ENCODE measurements around the gene NEFH. TPM values are rescaled to one million over a fixed set of nuclear protein-coding genes. Genes with fewer than 3 reads are reported as not detected.

Gene NEFH
- total RNA-seq, 1 experiment from 2014 or later = 22.0 TPM

DNA sequence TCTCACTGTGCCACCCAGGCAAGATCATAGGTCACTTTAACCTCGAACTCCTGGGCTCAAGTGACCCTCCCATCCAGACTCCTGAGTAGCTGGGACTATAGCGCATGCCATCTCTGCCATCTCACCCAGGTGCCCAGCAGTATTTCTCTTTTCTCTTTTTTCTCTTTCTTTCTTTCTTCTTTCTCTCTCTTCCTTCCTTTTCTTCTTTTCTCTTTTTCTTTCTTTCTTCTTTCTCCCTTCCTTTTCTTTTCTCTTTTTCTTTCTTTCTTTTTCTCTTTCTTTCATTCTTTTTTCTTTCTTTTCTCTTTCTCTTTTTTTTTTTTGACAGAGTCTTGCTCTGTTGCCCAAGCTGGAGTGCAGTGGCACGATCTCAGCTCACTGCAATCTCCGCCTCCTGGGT lies 28.2 kb upstream of the NEFH start:
- CTCF ChIA-PET = no interaction called here
- POLR2A ChIA-PET (ENCODE audit: low non-redundant PET) = no interaction called here

DNA sequence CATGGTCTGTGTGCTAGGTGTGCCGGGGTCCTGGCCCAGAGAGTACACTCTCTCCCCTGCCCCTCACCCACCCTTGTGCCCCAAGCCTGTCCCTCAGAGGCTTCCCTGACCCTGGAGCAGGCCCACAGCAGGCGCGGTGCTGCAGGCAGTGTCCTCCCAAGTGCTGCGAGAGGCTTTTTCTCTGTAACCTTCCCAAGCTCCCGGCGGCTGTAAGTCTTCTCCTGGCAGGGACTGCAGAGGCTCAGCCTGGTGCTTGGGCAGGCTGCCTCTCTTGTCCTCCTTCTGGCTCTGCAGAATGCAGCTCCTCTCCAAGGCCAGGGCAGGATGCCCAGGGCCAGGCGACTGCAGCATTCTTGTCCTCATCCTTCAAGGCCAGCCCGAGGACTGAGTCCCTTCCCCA lies 25.7 kb upstream of the NEFH start:
- H3K4me1 ChIP-seq (ENCODE audit: insufficient read depth, low read length, poor library complexity, severe bottlenecking) = no peaks in the 10 kb centered on the region
- CTCF ChIA-PET = no interaction called here
- POLR2A ChIA-PET (ENCODE audit: low non-redundant PET) = no interaction called here
- no peak for TF ChIP-seq EZH2 (IDR thresholded peaks at IDR 0.05; ENCODE audit: borderline replicate concordance, low read depth, low read length, poor library complexity, severe bottlenecking)
- TF ChIP-seq, protein P1, sequence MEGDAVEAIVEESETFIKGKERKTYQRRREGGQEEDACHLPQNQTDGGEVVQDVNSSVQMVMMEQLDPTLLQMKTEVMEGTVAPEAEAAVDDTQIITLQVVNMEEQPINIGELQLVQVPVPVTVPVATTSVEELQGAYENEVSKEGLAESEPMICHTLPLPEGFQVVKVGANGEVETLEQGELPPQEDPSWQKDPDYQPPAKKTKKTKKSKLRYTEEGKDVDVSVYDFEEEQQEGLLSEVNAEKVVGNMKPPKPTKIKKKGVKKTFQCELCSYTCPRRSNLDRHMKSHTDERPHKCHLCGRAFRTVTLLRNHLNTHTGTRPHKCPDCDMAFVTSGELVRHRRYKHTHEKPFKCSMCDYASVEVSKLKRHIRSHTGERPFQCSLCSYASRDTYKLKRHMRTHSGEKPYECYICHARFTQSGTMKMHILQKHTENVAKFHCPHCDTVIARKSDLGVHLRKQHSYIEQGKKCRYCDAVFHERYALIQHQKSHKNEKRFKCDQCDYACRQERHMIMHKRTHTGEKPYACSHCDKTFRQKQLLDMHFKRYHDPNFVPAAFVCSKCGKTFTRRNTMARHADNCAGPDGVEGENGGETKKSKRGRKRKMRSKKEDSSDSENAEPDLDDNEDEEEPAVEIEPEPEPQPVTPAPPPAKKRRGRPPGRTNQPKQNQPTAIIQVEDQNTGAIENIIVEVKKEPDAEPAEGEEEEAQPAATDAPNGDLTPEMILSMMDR (conservative IDR thresholded peaks at IDR 0.05; ENCODE audit: low read depth, low read length) = no peak
- intact Hi-C loops (cut with micrococcal nuclease; ENCODE audit: unreplicated experiment) = no loop called here
- no peaks in the 10 kb centered on the region for H3K27me3 ChIP-seq (replicated peaks; ENCODE audit: insufficient read depth, low read depth, low read length, poor library complexity)
- H3K4me3 ChIP-seq (ENCODE audit: low read depth, low read length, poor library complexity, severe bottlenecking) = no peak overlapping the region
- H3K9me3 ChIP-seq (ENCODE audit: low read depth, low read length, poor library complexity, severe bottlenecking) = no peaks in the 10 kb centered on the region
- no peak overlapping the region for H3K27ac ChIP-seq (ENCODE audit: low read depth, low read length, poor library complexity, severe bottlenecking)
- no TSS peak for BruUV-seq (replicated peaks)
- H3K36me3 ChIP-seq (ENCODE audit: insufficient read depth, low read length, poor library complexity, severe bottlenecking) = no peaks in the 10 kb centered on the region
- no peak for DNase-seq (ENCODE audit: low spot score)

More for the DNA sequence above, 28.2 kb upstream of the NEFH start:
- Histone ChIP-seq H3K9me3 (ENCODE audit: low read depth, low read length, poor library complexity, severe bottlenecking) (no peaks in the 10 kb centered on the region), H3K27ac (ENCODE audit: low read depth, low read length, poor library complexity, severe bottlenecking) (no peak overlapping the region), H3K27me3 (replicated peaks; ENCODE audit: insufficient read depth, low read depth, low read length, poor library complexity) (no peaks in the 10 kb centered on the region), H3K36me3 (ENCODE audit: insufficient read depth, low read length, poor library complexity, severe bottlenecking) (no peaks in the 10 kb centered on the region), H3K4me3 (ENCODE audit: low read depth, low read length, poor library complexity, severe bottlenecking) (no peak overlapping the region), H3K4me1 (ENCODE audit: insufficient read depth, low read length, poor library complexity, severe bottlenecking) (no peaks in the 10 kb centered on the region)
- TF ChIP-seq, protein P1 (conservative IDR thresholded peaks at IDR 0.05; ENCODE audit: low read depth, low read length) = no peak
- no peak for TF ChIP-seq EZH2 (IDR thresholded peaks at IDR 0.05; ENCODE audit: borderline replicate concordance, low read depth, low read length, poor library complexity, severe bottlenecking)
- DNase-seq (ENCODE audit: low spot score) = no peak
- no TSS peak for BruUV-seq (replicated peaks)
- intact Hi-C loops (cut with micrococcal nuclease; ENCODE audit: unreplicated experiment) = no loop called here

DNA sequence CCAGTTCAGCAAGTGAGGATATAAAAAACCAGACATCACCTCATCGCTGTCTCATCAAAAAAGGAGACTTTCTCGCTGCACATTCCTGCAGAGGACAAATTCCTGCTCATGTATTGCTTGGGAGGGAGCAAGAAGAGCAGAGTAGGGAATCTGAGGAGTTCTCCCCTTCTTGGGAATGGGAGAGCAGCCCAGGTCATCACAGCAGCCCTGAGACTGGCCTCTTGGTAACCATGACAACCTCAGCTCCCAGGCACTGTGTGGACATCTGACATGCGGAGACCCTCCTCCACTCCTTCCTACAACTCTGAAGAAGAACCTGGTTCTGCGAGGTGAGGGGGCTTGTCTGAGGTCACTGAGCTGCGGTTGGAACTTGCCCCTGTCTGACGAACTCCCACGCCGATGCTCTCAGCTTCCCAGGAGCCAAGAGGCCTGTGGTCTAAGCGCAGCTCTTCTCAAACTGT lies 23.8 kb upstream of the NEFH start:
- BruUV-seq (replicated peaks) = no TSS peak
- H3K27ac ChIP-seq (ENCODE audit: low read depth, low read length, poor library complexity, severe bottlenecking) = no peak overlapping the region
- intact Hi-C loops (cut with micrococcal nuclease; ENCODE audit: unreplicated experiment) = no loop called here
- H3K27me3 ChIP-seq (replicated peaks; ENCODE audit: insufficient read depth, low read depth, low read length, poor library complexity) = no peaks in the 10 kb centered on the region
- no peaks in the 10 kb centered on the region for H3K9me3 ChIP-seq (ENCODE audit: low read depth, low read length, poor library complexity, severe bottlenecking)
- POLR2A ChIA-PET (ENCODE audit: low non-redundant PET) = no interaction called here
- DNase-seq (ENCODE audit: low spot score) = no peak
- H3K4me1 ChIP-seq (ENCODE audit: insufficient read depth, low read length, poor library complexity, severe bottlenecking) = no peaks in the 10 kb centered on the region
- CTCF ChIA-PET = no interaction called here
- no peak for TF ChIP-seq EZH2 (IDR thresholded peaks at IDR 0.05; ENCODE audit: borderline replicate concordance, low read depth, low read length, poor library complexity, severe bottlenecking)
- TF ChIP-seq, protein P1 (conservative IDR thresholded peaks at IDR 0.05; ENCODE audit: low read depth, low read length) = no peak
- no peak overlapping the region for H3K4me3 ChIP-seq (ENCODE audit: low read depth, low read length, poor library complexity, severe bottlenecking)
- H3K36me3 ChIP-seq (ENCODE audit: insufficient read depth, low read length, poor library complexity, severe bottlenecking) = no peaks in the 10 kb centered on the region

Measured in A673 (cell line).